Neutrophil (primary cell): ENCODE measurements around the gene CC2D1A.

ENCODE experiments used
- H3K27ac ChIP-seq: fragments of 200-600 bp; sonication (generic); 2 replicates; pipeline ENCODE4 v1.5.1; 2016; ENCODE audit warnings: mild to moderate bottlenecking, moderate library complexity
- H3K27me3 ChIP-seq: fragments of 200-600 bp; sonication (generic); 2 replicates; pipeline ENCODE4 v1.6.0; 2016; ENCODE audit warnings: mild to moderate bottlenecking
- H3K36me3 ChIP-seq: fragments of 200-600 bp; sonication (generic); 2 replicates; pipeline ENCODE4 v1.5.1; 2017
- H3K4me1 ChIP-seq, 2 experiments: fragments of 200-600 bp in 1 of 2; sonication (generic) in 1 of 2; 1 replicate in 1 of 2; 2 replicates in 1 of 2; pipeline versions ENCODE4 v1.5.1 to v1.6.1; 2013 to 2016; ENCODE audit warnings: low read depth in 1 of 2, low read length in 1 of 2, mild to moderate bottlenecking in 1 of 2, moderate library complexity in 1 of 2; ENCODE audit not compliant: control insufficient read depth in 1 of 2, insufficient read depth in 1 of 2
- H3K4me3 ChIP-seq, 2 experiments: fragments of 200-600 bp in 1 of 2; sonication (generic) in 1 of 2; 1 replicate in 1 of 2; 2 replicates in 1 of 2; pipeline ENCODE4 v1.5.1; 2013 to 2016; ENCODE audit warnings: low read depth in 1 of 2, low read length in 1 of 2, mild to moderate bottlenecking in 1 of 2, moderate library complexity in 1 of 2
- H3K9me3 ChIP-seq: fragments of 200-600 bp; sonication (generic); 2 replicates; pipeline ENCODE4 v1.5.1; 2016
- CTCF ChIP-seq: fragments of 200-600 bp; sonication (generic); IDR thresholded peaks from 2 replicates; pipeline ENCODE4 v1.5.1; 2016; ENCODE audit warnings: antibody characterized with exemption

Gene CC2D1A

GRCh38 chr19:13866463-13867046 lies 39.4 kb upstream of the CC2D1A start:
- Histone ChIP-seq H3K36me3 (no peaks in the 10 kb centered on the region), H3K9me3 (no peaks in the 10 kb centered on the region), H3K4me1 (peaks cover 13 to 23% of the 10 kb centered on the region in 2 experiments), H3K27ac (no peak overlapping the region), H3K27me3 (peaks cover 57% of the 10 kb centered on the region), H3K4me3 (no peak overlapping the region)
- TF ChIP-seq CTCF: no peak

- no peaks in the 10 kb centered on the region for H3K9me3 ChIP-seq
- H3K27me3 ChIP-seq: peaks cover 64% of the 10 kb centered on the region
- no peaks in the 10 kb centered on the region for H3K36me3 ChIP-seq
- TF ChIP-seq CTCF: no peak
- peaks cover 10 to 26% of the 10 kb centered on the region in 2 experiments for H3K4me1 ChIP-seq
- H3K27ac ChIP-seq: no peak overlapping the region
- no peak overlapping the region for H3K4me3 ChIP-seq
Observed at GRCh38 chr19:13868663-13869062, 37.3 kb upstream of the CC2D1A start.

DNA sequence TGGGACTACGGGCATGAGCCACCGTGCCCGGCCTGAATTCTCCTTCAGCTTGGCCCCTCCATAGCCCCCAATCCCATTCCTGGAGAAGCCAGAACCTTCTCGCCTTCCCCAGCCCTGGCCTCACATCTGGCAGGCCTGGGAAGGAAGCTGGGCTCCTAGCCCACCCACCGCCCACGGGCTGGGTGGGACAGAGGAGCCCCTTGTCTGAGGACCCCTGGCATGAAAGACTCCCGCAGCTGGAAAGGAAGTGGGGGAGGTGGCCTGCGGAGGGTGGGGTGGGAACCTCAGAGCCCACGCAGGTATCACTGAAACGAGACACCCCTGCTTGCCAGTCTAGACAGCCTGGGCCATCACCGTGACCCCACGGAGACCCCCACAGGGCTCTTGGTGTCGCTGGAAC lies 36.7 kb upstream of the CC2D1A start:
- Histone ChIP-seq H3K4me3 (no peak overlapping the region), H3K27me3 (peaks cover 64% of the 10 kb centered on the region), H3K27ac (no peak overlapping the region), H3K9me3 (no peaks in the 10 kb centered on the region), H3K4me1 (peaks cover 10 to 26% of the 10 kb centered on the region in 2 experiments), H3K36me3 (no peaks in the 10 kb centered on the region)
- no peak for TF ChIP-seq CTCF

DNA sequence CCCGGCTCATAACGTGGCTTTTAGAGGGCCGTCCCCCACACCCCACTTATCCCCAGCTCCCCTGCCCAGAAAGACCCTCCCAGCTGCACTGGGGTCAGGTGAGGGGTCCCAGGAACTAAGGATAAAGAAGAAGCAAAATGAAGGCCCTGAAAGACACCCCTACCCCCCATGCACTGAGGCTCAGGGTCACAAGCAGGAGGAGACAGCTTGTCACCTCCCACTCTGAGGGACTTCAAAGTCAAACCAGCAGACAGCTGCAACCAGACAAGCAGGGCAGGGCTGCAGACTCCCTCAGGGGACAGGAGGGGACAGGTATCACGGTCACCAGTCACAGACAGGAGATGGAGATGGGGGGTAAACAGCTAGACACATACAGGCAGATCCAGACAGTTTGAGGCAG lies 35.1 kb upstream of the CC2D1A start:
- TF ChIP-seq CTCF: no peak

GRCh38 chr19:13872339-13872694 lies 33.7 kb upstream of the CC2D1A start:
- Histone ChIP-seq H3K4me3 (no peak overlapping the region), H3K27me3 (peaks cover 40% of the 10 kb centered on the region), H3K4me1 (peaks cover 2 to 9% of the 10 kb centered on the region in 2 experiments), H3K36me3 (no peaks in the 10 kb centered on the region), H3K9me3 (no peaks in the 10 kb centered on the region), H3K27ac (no peak overlapping the region)
- TF ChIP-seq CTCF: no peak

More for the DNA sequence above, 35.1 kb upstream of the CC2D1A start:
- Histone ChIP-seq H3K4me1 (peaks cover 5 to 13% of the 10 kb centered on the region in 2 experiments), H3K36me3 (no peaks in the 10 kb centered on the region), H3K27ac (no peak overlapping the region), H3K27me3 (peaks cover 55% of the 10 kb centered on the region), H3K9me3 (no peaks in the 10 kb centered on the region), H3K4me3 (no peak overlapping the region)
